ENCODE results near the gene CERS5.
A peak's percentile ranks its signal among the peaks of the same experiment; 100 is the strongest.

Gene CERS5, protein sequence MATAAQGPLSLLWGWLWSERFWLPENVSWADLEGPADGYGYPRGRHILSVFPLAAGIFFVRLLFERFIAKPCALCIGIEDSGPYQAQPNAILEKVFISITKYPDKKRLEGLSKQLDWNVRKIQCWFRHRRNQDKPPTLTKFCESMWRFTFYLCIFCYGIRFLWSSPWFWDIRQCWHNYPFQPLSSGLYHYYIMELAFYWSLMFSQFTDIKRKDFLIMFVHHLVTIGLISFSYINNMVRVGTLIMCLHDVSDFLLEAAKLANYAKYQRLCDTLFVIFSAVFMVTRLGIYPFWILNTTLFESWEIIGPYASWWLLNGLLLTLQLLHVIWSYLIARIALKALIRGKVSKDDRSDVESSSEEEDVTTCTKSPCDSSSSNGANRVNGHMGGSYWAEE

DNA sequence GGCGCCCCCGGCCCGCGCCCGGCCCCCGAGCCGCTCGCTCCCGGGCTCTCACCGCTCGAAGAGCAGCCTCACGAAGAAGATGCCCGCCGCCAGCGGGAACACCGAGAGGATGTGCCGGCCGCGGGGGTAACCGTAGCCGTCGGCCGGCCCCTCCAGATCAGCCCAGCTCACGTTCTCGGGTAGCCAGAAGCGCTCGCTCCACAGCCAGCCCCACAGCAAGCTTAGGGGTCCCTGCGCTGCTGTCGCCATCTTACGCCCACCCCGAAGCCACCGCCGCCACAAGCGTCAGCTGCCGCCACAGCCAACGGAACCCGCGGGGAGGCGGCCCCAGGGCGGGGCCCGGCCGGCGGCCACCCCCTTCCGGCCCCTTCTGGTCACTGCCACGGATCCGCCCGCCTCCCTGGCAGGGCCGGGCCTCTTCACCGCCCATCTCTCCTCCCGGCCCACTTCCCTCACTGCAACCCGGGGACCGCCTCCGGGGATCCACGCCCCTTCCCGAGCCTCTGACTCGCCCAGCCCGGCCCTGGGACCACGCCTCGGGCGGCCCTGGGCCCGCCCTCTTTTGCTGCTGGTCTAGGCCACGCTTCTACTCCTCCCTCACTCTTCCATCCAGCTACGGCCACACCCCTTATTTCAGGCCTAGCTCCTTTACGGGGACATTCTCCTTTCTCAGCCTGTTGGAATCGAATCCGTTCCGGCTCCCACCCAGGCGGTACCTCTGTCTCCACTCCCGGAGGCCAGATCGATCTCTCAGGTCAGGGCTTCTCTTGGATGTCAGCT lies at the start of gene CERS5:
Gene CERS5, minus strand, starts transcription at position 321 of the 780 bp plus-strand sequence. Its CDS starts 72 bp downstream, at position 249.
- peak; percentile 98 for DNase-seq

DNA sequence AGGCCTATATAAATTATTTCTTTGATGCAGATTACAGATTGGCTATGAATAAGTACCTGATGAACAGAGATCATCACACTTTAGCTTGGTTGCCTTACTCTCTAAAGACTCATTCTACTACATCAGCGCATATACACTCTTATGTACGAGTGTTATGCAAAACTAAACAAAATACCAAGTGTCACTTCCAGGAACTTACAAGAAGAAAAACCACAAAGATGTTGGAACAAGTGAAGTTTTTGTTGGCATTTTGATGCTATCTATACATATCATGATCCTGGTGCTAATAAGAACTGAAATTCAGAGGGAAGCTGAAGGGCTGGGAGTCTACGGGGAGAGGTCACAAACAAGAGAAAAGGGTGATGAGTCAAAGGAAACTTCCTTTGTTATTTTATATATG lies 47.9 kb upstream of the CERS5 start:
- DNase-seq = no peak

DNA sequence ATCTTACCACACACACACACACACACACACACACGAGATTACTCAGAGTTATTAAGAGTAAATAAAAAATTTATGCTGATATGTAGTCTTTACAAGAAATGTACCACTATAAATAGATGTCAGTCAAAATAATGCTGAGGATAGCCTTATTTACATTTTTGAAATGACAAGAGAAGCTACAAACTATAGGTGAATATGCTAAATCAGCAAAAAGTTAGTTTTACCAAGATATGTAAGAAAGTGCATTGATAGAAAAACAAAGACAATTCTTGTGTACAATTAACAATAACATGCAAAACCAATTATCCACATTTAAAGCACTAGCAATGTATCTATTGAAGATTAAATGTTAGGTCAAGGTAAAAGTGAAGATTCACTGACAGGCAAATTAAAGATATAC lies 46.8 kb upstream of the CERS5 start:
- DNase-seq = no peak

DNA sequence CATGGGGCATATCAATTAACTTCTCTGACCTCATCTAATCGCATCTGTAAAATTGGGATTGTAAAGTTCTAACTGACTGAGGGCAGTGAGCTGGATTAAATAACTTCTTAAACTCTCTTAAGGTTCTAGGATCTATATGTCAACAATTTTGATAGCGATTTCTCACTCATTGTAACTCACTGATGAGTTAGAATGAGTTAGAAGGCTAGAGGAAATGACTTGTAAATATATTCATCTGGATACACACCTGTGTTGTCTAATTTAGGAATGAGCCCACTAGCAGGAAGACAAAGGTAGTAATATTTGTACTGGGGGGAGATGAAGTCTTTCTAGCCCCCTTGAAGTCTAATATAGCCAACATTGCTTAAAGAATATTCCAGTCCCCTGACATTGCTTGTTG lies 46.3 kb upstream of the CERS5 start:
- DNase-seq = no peak

DNA sequence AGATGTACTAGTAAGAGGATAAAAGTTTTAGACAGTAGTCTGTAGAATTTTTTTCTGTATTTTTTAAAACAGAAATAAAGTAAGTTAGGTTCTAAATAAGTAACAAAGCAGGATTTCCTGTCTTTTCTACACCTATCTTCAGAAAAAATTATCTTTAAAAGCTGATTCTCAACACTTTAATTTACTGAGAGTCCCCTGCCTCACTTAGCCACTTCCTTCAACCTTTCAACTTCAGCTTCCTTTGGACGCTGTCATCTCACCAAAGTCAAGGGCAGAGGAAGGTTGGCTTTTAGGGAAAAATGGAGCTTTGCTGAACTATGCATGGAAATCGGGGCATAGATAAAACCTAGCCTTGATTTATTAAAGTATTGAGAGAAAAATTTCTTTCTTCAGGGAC lies 44.9 kb upstream of the CERS5 start:
- no peak for DNase-seq

DNA sequence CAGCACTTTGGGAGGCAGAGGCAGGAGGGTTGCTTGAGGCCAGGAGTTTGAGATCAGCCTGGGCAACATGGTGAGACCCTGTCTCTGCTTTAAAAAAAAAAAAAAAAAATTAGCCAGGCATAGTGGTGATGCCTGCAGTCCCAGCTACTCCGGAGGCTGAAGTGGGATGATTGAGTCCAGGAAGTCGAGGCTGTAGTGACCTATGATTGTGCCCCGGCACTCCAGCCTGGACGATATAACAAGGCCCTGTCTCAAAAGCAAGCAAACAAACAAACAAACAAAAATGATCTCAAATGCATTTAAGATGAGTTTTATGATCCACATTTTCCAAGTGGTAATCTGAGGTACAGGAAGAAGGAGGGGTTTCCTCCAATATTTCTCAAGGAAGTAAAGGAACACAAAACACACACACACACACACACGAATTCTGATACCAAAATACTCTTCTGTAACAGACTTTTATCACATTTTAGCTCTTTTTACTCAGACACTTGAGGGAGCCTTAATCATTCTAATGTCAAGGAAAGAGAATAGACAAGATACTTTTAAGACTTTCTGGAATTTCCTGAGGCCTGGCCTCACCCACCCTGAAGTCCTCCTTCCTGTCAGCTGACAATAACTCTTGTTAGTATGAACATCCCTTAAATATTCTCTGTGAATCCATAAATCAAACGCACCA lies 44.4 kb upstream of the CERS5 start:
- no peak for DNase-seq

DNA sequence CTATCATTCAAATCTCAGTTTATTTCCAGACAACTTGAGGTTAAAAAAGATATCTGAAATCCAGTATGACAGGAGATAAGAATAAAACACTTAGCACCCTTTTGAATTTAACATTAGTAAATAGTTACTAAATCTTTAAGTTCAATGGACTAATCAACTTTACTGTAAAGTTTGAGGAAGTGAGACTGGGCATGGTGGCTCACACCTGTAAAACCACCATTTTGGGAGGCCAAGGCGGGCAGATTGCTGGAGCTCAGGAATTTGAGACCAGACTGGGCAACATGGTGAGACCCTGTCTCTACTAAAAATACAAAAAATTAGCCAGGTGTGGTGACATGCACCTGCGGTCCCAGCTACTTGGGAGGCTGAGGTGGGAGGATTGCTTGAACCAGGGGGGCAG lies 40.3 kb upstream of the CERS5 start:
- no peak for DNase-seq

DNA sequence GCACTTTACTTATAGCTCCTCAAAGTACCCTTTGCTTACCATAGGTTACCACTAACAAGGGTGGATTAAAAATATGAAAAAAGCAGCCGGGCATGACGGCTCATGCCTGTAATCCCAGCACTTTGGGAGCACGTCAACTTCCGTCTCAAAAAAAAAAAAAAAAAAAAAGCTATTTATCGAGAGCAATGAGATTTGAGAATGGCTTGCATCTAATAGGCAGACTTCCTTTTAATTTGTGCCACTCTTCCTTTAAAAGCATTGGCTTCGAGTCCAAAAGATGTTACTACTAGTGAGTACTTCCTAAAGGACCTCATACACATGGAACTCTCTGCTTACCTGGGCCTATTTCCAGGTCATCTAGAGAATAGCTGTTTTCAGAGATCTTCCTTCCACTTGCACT lies 38.5 kb upstream of the CERS5 start:
- no peak for DNase-seq

DNA sequence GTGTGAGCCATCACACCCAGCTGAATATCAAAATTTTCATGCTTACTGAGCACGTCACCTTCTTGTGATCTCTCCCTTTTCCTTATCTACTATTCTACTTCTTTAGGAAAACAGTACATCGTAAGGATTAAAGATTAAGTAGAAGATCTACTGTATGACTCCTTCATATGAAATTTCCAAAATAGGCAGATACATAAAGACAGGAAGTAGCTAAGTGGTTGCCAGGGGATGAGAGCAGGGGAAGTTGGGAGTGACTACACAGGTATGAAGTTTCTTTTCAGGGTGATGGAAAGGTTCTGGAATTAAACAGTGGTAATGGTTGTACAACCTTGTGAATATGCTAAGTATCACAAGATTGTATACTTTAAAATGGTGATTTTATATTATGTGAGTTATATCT lies 36.5 kb upstream of the CERS5 start:
- no peak for DNase-seq

DNA sequence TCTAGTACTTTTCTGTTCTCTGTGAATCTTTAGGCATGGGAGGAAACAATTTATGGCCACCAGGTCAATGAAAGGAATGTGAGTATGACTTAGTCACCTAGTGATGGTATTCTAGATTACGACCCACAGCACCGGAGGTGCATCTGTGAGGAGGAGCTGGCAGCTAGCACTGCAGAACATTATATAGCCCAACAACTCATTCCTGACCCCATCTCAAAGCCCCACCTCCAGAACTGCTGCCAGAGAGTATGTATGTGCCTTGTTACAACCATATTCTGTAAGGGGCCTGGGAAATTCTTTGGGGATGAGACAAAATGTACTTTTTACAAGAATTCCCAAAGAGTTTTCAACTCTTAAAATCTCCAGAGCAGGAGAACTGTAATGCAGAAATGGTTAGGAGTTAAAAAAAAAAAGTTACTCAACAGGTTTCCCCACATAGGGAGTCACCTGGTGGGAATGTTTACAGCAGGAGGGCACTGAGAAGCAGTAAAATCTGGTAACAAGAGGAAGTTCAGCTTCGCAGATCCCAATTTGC lies 34.9 kb upstream of the CERS5 start:
- no peak for DNase-seq

DNA sequence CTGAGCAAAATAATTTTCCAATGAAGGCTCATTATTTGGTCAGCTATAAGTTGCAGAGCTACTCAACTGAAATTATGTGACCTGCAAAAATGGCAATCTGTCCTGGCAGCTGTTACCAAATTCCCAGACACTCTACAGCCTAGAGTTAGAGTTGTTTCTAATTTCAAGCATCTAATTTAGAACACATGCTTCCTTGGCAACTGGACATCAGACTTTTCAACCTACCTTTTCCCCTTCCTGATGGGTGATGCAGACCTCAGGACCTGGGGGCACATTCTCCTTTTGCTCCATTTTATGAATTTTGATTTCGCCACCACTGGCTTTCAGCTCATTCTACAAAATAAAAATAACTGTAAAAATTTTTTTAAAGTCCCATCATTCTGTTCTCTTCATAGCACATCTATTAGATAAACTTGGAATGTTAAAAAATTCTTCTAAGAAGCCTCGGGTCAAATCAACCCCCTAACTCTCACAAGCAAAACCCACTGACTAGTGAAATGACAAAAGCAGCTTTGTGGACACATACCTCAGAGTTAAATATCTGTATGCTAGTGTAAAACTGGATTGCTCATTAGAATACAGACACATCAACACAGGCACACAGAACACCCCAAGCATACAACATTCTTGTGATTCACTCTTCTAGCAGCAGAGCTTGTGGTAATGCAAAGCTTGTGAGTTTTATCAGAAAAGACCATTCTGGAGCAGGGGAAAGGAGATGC lies 33.5 kb upstream of the CERS5 start:
- DNase-seq = no peak

DNA sequence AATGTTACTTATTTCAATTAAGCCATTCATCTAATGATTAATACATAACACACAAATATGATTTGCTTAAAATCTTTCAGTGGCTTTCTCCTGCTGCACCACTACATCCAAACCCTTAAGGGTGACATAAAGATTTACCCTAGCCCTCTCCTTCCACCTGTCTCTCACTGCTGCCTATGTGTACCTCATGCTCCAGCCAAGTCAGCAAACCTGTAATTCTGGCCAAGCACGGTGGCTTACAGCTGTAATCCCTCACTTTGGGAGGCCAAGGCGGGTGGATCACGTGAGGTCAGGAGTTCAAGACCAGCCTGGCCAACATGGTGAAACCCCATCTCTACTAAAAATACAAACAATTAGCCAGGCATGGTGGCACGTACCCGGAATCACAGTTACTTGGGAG lies 31.7 kb upstream of the CERS5 start:
- no peak for DNase-seq

DNA sequence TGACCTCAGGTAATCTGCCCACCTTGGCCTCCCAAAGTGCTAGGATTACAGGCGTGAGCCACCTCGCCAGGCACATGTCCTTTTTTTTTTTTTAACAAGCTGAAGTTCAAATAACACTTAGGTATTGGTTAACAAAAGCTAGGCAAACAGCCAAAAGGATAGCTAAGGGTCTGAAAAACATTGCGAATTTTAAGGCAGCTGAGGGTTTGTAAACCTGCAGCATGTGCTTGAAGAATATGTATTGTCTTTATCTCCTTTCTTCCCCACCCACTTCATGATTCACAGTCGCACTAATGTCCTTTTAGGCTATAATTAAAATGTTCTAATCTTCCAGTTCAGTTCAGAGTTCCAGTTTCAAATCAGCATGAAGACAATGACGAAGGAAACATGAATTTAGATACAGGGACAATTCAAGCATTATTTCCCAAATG lies 30.1 kb upstream of the CERS5 start:
- DNase-seq = no peak

DNA sequence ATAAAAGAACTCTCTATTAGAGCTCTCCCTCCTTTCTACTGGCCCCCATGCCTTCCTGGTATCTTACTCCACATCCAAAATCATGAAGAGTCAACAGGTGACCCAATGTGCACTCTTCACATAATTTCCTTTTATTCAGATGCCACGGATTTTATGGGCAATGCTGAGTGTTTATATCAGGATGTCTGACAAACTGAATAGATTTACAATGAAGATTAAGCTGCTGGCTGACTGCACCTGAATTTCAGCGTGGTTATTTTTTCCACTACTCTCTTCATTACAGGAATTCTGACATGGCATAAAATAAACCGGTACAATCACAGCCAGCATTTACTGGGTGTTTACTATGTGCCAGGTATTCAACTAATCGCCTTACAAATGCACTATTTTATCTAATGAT lies 29.4 kb upstream of the CERS5 start:
- no peak for DNase-seq

DNA sequence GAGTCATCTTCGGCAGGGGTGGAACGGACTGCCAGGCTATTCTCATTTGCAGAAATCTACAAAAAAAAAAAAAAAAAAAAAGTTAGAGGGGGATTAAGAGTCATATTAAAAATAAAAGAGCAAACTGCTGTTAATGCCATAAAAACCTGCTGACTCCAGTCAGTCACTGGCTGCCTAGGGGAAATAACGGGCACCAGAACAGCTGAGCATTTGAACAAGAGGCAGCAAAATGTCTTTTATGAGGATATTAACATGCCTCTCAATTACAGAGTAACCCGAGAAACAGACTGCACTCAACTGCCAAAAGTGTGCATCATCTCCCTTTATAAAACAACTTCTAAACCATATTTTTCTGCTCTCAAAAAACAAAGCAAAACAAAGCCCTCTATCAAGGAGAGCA lies 28.7 kb upstream of the CERS5 start:
- no peak for DNase-seq

DNA sequence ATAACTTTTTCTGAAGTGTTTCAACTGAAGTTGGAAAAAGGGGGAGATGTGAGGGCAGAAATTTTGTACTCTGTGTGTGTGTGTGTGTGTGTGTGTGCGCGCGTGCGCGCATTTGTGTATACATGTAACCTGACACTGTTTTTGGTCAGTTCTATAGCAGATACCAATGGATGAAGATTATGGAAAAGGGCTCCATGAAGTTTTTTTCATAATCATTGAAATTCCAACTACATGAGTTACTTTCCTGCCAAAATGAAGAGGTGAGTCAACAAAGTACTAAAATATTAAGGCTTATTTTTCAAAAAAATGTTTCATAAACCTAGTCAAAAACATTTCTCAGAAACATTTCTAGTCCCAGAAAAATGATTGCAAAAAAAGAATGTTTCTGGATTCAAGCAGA lies 25.7 kb upstream of the CERS5 start:
- DNase-seq = no peak

DNA sequence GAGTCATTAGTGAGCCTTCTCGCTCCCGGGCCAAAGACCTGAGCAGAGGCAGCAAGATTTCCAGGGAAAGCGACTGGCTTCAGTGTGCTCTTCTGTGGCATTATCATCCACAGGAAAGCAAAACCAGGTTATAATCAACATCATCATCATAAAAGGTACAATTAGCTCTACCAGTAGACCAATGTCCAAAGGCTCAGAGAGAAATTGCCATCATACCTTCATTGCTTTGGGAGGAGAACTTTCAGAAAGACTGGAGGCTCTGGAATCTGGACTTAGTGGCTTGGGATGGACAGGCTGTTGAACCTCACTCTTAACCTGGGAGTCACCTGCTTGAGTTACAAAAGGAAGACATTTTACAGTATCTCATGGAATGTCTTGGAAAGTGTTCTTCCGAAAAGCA lies 25.1 kb upstream of the CERS5 start:
- no peak for DNase-seq

DNA sequence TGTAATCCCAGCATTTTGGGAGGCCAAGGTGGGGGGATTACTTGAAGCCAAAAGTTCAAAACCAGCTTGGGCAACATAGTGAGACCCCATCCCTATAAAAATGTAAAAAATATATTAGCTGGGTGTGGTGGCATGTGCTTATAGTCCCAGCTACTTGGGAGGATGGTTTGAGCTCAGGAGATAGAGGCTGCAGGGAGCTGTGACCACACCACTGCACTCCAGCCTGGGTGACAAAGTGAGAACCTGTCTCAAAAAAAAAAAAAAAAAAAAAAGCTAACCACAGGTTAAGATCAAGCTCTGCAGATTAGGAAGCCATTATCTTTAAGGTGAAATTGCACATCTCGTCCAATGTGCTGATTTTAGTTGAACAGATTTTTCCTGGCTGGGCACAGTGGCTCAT lies 23.7 kb upstream of the CERS5 start:
- no peak for DNase-seq

DNA sequence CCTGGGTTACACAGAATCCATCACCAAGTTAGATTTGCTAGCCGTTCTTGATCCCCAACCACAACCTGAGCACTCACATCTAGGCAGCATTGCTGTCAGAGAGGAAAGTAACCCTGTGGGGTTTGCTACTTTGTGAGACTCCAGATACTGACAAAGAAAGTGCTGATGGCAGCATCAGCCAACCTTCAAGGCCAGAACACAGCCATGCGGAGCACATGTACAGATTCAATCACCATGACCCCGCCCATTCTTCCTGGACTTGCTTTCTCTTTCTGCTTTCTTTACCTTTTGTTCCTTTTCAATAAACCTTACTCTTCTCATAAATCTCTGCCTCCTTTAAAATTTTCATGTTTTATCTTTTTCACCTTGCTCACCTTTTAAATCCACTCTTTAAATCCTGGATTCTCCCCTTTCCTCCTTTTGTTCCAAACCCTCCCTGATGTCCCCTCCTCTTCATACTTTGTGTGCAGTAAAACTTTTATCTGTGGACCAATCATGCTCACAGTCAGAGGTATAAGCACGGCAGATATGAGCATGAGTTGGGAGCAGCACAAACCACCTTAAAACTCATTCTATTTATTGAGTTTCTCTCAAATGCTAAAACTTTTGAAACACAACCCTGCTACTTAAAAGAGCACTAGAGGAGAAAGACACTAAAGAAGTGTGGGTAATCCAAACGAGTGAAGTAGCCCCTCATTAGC lies 21.9 kb upstream of the CERS5 start:
- no peak for DNase-seq

DNA sequence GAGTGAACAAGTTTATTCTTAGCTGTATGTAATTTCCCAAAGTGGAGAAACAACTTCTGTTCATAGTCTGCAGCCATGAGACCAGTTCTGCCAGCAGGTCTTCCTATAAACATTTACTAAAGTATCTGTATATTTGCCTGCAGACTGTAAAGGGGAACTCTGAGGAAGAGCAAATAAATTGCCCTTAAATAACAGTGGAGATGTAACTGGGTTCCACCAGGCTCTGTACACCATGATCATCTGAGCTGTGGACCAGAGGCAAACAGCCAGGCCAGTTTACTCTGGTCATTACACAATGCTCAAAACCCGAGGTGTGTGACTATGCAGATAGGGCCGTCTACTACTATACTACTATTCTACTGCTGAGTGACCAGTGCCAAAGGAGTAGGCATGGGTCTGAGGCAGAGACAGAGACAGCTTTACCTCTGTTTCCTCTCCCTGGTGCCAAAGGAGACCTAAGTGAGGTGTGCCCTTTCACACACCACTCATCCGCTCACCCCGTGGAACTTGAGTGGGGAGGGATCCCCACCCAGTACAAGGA lies 21.1 kb upstream of the CERS5 start:
- DNase-seq = no peak

DNA sequence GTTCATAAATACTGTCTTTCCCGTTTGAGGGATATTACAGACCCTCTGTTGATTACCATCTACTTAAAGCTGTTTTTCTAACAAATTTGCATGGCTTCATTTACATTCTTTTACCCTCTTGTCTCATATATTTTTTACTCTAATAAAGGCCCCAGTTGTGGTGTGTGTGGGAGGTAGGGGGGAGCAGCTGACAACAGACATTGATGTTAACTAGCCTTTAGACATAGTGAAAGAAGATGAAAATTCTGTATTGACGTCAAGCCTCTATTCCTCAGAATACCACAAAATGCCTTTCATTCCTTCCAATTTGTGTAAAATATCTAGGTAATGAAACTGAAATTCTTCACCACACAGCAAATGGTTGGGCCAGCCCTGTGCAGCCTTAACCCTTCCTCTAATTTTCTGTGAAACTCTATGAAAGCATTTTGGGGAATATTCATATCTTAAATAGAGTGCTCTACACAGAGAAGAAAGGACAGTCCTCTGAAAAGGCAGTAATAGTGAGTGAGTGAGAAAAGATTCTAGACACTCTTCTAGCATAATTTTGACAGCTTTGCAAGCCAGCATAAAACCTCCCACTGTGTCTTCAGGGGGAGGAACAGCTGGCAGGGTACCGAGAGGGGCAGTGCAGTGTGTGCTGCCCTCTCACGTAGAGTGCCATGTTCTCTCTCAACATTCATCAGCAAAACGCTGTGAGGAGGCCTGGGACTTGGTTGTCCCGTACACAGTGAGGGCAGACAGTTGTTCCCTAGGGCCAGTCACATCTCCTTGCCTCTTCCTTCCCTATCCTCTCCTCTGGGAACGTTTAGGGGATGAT lies 20.1 kb upstream of the CERS5 start:
- DNase-seq = no peak

Data from CD4-positive, alpha-beta T cell treated with Interferon gamma for 1 hour (primary cell).